HepG2 (cell line): ENCODE data around the gene KDM8. TPM values are rescaled to one million over a fixed set of nuclear protein-coding genes. Genes with fewer than 3 reads are reported as not detected.

ENCODE experiments used
- CAMTA2 ChIP-seq: sonication (generic); formaldehyde crosslinking; IDR thresholded peaks from 2 replicates; pipeline ENCODE4 v1.4.0; 2020; ENCODE audit warnings: mild to moderate bottlenecking, missing genetic modification reagents, borderline replicate concordance
- JUNB ChIP-seq: sonication (generic); formaldehyde crosslinking; IDR thresholded peaks from 2 replicates; pipeline ENCODE4 v1.8.0; 2022; ENCODE audit warnings: missing genetic modification reagents, mild to moderate bottlenecking, borderline replicate concordance
- MED1 ChIP-seq: sonication (generic); formaldehyde crosslinking; IDR thresholded peaks from 2 replicates; pipeline ENCODE4 v1.4.0; 2020; ENCODE audit warnings: missing genetic modification reagents
- NCOA2 ChIP-seq: sonication (generic); formaldehyde crosslinking; IDR thresholded peaks from 2 replicates; pipeline ENCODE4 v1.8.0; 2022; ENCODE audit warnings: inconsistent platforms
- RBM22 ChIP-seq: fragments of 200-400 bp; formaldehyde crosslinking; optimal IDR thresholded peaks from 2 replicates; pipeline ENCODE3; 2017; ENCODE audit warnings: mild to moderate bottlenecking, low read length, moderate library complexity
- REPIN1 ChIP-seq: sonication (generic); formaldehyde crosslinking; IDR thresholded peaks from 2 replicates; pipeline ENCODE4 v1.8.0; 2022; ENCODE audit warnings: missing genetic modification reagents, low read depth, mild to moderate bottlenecking, borderline replicate concordance
- SP140L ChIP-seq: sonication (generic); formaldehyde crosslinking; IDR thresholded peaks from 2 replicates; pipeline ENCODE4 v1.4.0; 2020; ENCODE audit warnings: missing genetic modification reagents, borderline replicate concordance
- SP4 ChIP-seq: sonication (generic); formaldehyde crosslinking; IDR thresholded peaks from 2 replicates; pipeline ENCODE4 v1.8.1; 2023; ENCODE audit warnings: mild to moderate bottlenecking, missing genetic modification reagents
- TCF7 ChIP-seq: sonication (generic); IDR thresholded peaks from 2 replicates; pipeline ENCODE4 v1.6.1; 2016; ENCODE audit warnings: antibody characterized with exemption, low read depth
- THAP11 ChIP-seq: IDR thresholded peaks from 2 replicates; pipeline ENCODE4 v1.6.1; 2016; ENCODE audit warnings: missing biosample characterization, missing genetic modification reagents
- TSC22D2 ChIP-seq: sonication (generic); formaldehyde crosslinking; IDR thresholded peaks from 2 replicates; pipeline ENCODE4 v1.5.1; 2020; ENCODE audit warnings: missing genetic modification reagents, mild to moderate bottlenecking, borderline replicate concordance
- ZNF414 ChIP-seq: sonication (generic); formaldehyde crosslinking; IDR thresholded peaks from 2 replicates; pipeline ENCODE4 v1.5.0; 2020; ENCODE audit warnings: missing genetic modification reagents
- ZNF558 ChIP-seq: sonication (generic); formaldehyde crosslinking; IDR thresholded peaks from 2 replicates; pipeline ENCODE4 v1.9.0; 2022; ENCODE audit warnings: mild to moderate bottlenecking, missing genetic modification reagents, borderline replicate concordance
- polyA plus RNA-seq, 8 experiments: library from polyadenylated mRNA; depleted of rRNA in 3 of 8; stranded (reverse) in 7 of 8; unstranded in 1 of 8; fragments of >200 nt; fragmentation: Illumina TruSeq in 4 of 8; extraction: Trizol in 4 of 8; gene quantifications; 2 replicates each; pipeline versions ENCODE4 v1.2.1 to v1.2.3, GENCODE V29; 2011 to 2016; ENCODE audit warnings: low read depth in 4 of 8, missing spikeins in 1 of 8, mixed read lengths in 1 of 8; ENCODE audit not compliant: insufficient read depth in 1 of 8
- total RNA-seq, 5 experiments: library from RNA; depleted of rRNA; stranded (reverse); fragments of >200 nt; fragmentation: Illumina TruSeq; extraction: Trizol; gene quantifications; 2 replicates each; pipeline ENCODE4 v1.2.3, GENCODE V29; 2016; ENCODE audit warnings: low read depth in 1 of 5
- TF ChIP-seq, protein P1 (sequence below), 2 experiments: sonication (generic) in 1 of 2; formaldehyde crosslinking in 1 of 2; IDR thresholded peaks; 2 replicates each; pipeline versions ENCODE4 v1.4.0 to v1.6.1; 2016 to 2020; ENCODE audit warnings: borderline replicate concordance in 1 of 2, low read depth in 1 of 2, mild to moderate bottlenecking in 1 of 2, missing genetic modification reagents in 1 of 2
- TF ChIP-seq, protein P2 (sequence below): sonication (generic); formaldehyde crosslinking; IDR thresholded peaks from 2 replicates; pipeline ENCODE4 v1.4.0; 2020; ENCODE audit warnings: missing genetic modification reagents
- TF ChIP-seq, protein P3 (sequence below): sonication (generic); formaldehyde crosslinking; IDR thresholded peaks from 2 replicates; pipeline ENCODE4 v1.8.1; 2022; ENCODE audit warnings: low read depth, mild to moderate bottlenecking, missing genetic modification reagents
- TF ChIP-seq, protein P4 (sequence below): sonication (generic); formaldehyde crosslinking; IDR thresholded peaks from 2 replicates; pipeline ENCODE4 v1.4.0; 2020; ENCODE audit warnings: mild to moderate bottlenecking, missing genetic modification reagents

The KDM8 gene
- total and polyA plus RNA-seq, 2 of the 13 experiments (the other 11 are each of a cell fraction or from before 2014, with no cell fraction given), result 3.3 to 8.6 TPM

- TF ChIP-seq, protein P1, sequence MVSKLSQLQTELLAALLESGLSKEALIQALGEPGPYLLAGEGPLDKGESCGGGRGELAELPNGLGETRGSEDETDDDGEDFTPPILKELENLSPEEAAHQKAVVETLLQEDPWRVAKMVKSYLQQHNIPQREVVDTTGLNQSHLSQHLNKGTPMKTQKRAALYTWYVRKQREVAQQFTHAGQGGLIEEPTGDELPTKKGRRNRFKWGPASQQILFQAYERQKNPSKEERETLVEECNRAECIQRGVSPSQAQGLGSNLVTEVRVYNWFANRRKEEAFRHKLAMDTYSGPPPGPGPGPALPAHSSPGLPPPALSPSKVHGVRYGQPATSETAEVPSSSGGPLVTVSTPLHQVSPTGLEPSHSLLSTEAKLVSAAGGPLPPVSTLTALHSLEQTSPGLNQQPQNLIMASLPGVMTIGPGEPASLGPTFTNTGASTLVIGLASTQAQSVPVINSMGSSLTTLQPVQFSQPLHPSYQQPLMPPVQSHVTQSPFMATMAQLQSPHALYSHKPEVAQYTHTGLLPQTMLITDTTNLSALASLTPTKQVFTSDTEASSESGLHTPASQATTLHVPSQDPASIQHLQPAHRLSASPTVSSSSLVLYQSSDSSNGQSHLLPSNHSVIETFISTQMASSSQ (IDR thresholded peaks at IDR 0.05; ENCODE audit: low read depth), result no peak
- TF ChIP-seq, protein P1 (CRISPR knock-in tag; IDR thresholded peaks at IDR 0.05; ENCODE audit: borderline replicate concordance), result no peak
- TF ChIP-seq THAP11 (CRISPR knock-in tag), result 0 out of 2 replicates have a peak, but pooled peaks have one; percentile 44
- peak; percentile 37; the same call in 1 of the 2 replicates for TF ChIP-seq NCOA2
- no peak for TF ChIP-seq SP140L
- no peak for TF ChIP-seq CAMTA2 (CRISPR knock-in tag)
- TF ChIP-seq, protein P2, sequence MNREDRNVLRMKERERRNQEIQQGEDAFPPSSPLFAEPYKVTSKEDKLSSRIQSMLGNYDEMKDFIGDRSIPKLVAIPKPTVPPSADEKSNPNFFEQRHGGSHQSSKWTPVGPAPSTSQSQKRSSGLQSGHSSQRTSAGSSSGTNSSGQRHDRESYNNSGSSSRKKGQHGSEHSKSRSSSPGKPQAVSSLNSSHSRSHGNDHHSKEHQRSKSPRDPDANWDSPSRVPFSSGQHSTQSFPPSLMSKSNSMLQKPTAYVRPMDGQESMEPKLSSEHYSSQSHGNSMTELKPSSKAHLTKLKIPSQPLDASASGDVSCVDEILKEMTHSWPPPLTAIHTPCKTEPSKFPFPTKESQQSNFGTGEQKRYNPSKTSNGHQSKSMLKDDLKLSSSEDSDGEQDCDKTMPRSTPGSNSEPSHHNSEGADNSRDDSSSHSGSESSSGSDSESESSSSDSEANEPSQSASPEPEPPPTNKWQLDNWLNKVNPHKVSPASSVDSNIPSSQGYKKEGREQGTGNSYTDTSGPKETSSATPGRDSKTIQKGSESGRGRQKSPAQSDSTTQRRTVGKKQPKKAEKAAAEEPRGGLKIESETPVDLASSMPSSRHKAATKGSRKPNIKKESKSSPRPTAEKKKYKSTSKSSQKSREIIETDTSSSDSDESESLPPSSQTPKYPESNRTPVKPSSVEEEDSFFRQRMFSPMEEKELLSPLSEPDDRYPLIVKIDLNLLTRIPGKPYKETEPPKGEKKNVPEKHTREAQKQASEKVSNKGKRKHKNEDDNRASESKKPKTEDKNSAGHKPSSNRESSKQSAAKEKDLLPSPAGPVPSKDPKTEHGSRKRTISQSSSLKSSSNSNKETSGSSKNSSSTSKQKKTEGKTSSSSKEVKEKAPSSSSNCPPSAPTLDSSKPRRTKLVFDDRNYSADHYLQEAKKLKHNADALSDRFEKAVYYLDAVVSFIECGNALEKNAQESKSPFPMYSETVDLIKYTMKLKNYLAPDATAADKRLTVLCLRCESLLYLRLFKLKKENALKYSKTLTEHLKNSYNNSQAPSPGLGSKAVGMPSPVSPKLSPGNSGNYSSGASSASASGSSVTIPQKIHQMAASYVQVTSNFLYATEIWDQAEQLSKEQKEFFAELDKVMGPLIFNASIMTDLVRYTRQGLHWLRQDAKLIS (CRISPR knock-in tag), result no peak
- peak; percentile 26; the same call in 1 of the 2 replicates for TF ChIP-seq ZNF414 (CRISPR knock-in tag)
- TF ChIP-seq RBM22, result no peak
- TF ChIP-seq TCF7, result peak; percentile 26; the same call in 1 of the 2 replicates
- TF ChIP-seq SP4 (CRISPR knock-in tag), result no peak
- no peak for TF ChIP-seq TSC22D2
- TF ChIP-seq ZNF558 (CRISPR knock-in tag), result no peak
- TF ChIP-seq, protein P3, sequence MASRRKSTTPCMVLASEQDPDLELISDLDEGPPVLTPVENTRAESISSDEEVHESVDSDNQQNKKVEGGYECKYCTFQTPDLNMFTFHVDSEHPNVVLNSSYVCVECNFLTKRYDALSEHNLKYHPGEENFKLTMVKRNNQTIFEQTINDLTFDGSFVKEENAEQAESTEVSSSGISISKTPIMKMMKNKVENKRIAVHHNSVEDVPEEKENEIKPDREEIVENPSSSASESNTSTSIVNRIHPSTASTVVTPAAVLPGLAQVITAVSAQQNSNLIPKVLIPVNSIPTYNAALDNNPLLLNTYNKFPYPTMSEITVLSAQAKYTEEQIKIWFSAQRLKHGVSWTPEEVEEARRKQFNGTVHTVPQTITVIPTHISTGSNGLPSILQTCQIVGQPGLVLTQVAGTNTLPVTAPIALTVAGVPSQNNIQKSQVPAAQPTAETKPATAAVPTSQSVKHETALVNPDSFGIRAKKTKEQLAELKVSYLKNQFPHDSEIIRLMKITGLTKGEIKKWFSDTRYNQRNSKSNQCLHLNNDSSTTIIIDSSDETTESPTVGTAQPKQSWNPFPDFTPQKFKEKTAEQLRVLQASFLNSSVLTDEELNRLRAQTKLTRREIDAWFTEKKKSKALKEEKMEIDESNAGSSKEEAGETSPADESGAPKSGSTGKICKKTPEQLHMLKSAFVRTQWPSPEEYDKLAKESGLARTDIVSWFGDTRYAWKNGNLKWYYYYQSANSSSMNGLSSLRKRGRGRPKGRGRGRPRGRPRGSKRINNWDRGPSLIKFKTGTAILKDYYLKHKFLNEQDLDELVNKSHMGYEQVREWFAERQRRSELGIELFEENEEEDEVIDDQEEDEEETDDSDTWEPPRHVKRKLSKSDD (CRISPR knock-in tag), result no peak
- TF ChIP-seq REPIN1 (CRISPR knock-in tag), result no peak
- peak; percentile 74 for TF ChIP-seq JUNB (CRISPR knock-in tag)
- TF ChIP-seq, protein P4, sequence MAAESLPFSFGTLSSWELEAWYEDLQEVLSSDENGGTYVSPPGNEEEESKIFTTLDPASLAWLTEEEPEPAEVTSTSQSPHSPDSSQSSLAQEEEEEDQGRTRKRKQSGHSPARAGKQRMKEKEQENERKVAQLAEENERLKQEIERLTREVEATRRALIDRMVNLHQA (CRISPR knock-in tag), result no peak
- TF ChIP-seq MED1, result peak; percentile 73
Observed at GRCh38 chr16:27264151-27264550, 60.8 kb downstream of the KDM8 start (continued).
